Measurements from ENCODE around the gene PSMB3.

The PSMB3 gene

GRCh38 chr17:38799501-38800236 lies 47.1 kb downstream of the PSMB3 start, which contains the start of gene PIP4K2B:
Gene PIP4K2B (minus strand): TSS chr17:38799556. CDS start chr17:38799424, 132 bp downstream.
- no peaks in the 10 kb centered on the region for H3K27me3 Mint-ChIP-seq
- H3K36me3 Mint-ChIP-seq (ENCODE audit: low read depth) = peaks cover 76% of the 10 kb centered on the region
- H3K27ac Mint-ChIP-seq = peak within 1 kb of the TSS; percentile 95

GRCh38 chr17:38800237-38800760 lies 47.8 kb downstream of the PSMB3 start:
- H3K36me3 Mint-ChIP-seq (ENCODE audit: low read depth) = peaks cover 80% of the 10 kb centered on the region
- no peaks in the 10 kb centered on the region for H3K9me3 Mint-ChIP-seq
- no peaks in the 10 kb centered on the region for H3K27me3 Mint-ChIP-seq
- DNase-seq = no peak
- H3K4me1 Mint-ChIP-seq (ENCODE audit: low read depth) = peaks cover 41% of the 10 kb centered on the region
- peak overlapping the region; percentile 81 for H3K4me3 Mint-ChIP-seq
- peak overlapping the region; percentile 89 for H3K27ac Mint-ChIP-seq

More at GRCh38 chr17:38799501-38800236, 47.1 kb downstream of the PSMB3 start, which contains the start of gene PIP4K2B:
- Mint-ChIP-seq H3K4me3 (peak within 1 kb of the TSS; percentile 89), H3K9me3 (no peaks in the 10 kb centered on the region), H3K4me1 (ENCODE audit: low read depth) (peaks cover 43% of the 10 kb centered on the region)
- DNase-seq = peak; percentile 91

- H3K4me3 Mint-ChIP-seq = no peak overlapping the region
- H3K4me1 Mint-ChIP-seq (ENCODE audit: low read depth) = no peaks in the 10 kb centered on the region
- H3K9me3 Mint-ChIP-seq = no peaks in the 10 kb centered on the region
- DNase-seq = no peak
- no peak overlapping the region for H3K27ac Mint-ChIP-seq
- H3K27me3 Mint-ChIP-seq = no peaks in the 10 kb centered on the region
- peaks cover 91% of the 10 kb centered on the region for H3K36me3 Mint-ChIP-seq (ENCODE audit: low read depth)
These were observed 57.3 kb downstream of the PSMB3 start for GRCh38 chr17:38809828-38810227.

All from activated T-cell treated with anti-CD3 and anti-CD28 coated beads, Interleukin-2, amount 50 U/mL, for 24 hours (primary cell).